ENCODE measurements around the gene DFFB.

- TF ChIP-seq CTCF (IDR thresholded peaks at IDR 0.05) = no peak
- no peak for TF ChIP-seq EZH2 (IDR thresholded peaks at IDR 0.05)
- no peak for TF ChIP-seq EZH2phosphoT487 (IDR thresholded peaks at IDR 0.05)
Measured at GRCh38 chr1:3928586-3928985, 71.3 kb downstream of the DFFB start.

Data from neural progenitor cell (in vitro differentiated cells).